Upper lobe of left lung (tissue), 4 donors: ENCODE measurements around the gene TUBB1.

ENCODE experiments used
- EP300 ChIP-seq, 4 donors: sonication (generic); formaldehyde crosslinking; IDR thresholded peaks; one replicate each; pipeline ENCODE4 v1.5.1; 2017; ENCODE audit warnings: antibody characterized with exemption in 4 of 4, control low read depth in 2 of 4
- POLR2A ChIP-seq, 4 donors: fragments of 450-650 bp; IDR thresholded peaks; one replicate each; pipeline ENCODE4 v1.5.1; 2016 to 2017; ENCODE audit warnings: antibody characterized with exemption in 4 of 4, mild to moderate bottlenecking in 2 of 4
- POLR2AphosphoS5 ChIP-seq, 2 donors: sonication (generic); formaldehyde crosslinking; IDR thresholded peaks; one replicate each; pipeline ENCODE4 v1.5.1; 2017; ENCODE audit warnings: antibody characterized with exemption in 2 of 2
- TF ChIP-seq, protein P1 (sequence below), 6 experiments: fragments of 450-650 bp in 4 of 6; fragments of 200-600 bp in 2 of 6; sonication (generic) in 2 of 6; IDR thresholded peaks; one replicate each; pipeline ENCODE4 v1.5.1; 2016 to 2019; ENCODE audit warnings: antibody characterized with exemption in 6 of 6

DNA sequence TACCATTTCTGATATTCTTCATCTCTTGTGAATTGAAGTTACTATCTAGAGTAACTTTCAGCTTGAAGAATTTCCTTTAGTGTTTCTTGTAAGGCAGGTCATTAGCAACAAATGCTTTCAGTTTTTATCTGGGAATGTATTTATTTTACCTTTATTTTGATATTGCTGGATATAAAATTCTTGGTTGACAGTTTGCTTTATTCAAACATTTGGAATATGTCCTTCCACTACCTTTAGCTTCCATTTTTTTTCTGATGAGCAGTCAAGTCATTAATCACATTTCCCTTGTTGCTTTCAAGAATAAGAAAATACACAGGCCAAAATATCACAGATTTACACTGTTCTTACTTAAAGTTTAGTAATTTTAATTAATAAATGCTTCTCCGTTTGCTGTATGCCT is 43.9 kb upstream of the TUBB1 start:
- TF ChIP-seq, protein P1, sequence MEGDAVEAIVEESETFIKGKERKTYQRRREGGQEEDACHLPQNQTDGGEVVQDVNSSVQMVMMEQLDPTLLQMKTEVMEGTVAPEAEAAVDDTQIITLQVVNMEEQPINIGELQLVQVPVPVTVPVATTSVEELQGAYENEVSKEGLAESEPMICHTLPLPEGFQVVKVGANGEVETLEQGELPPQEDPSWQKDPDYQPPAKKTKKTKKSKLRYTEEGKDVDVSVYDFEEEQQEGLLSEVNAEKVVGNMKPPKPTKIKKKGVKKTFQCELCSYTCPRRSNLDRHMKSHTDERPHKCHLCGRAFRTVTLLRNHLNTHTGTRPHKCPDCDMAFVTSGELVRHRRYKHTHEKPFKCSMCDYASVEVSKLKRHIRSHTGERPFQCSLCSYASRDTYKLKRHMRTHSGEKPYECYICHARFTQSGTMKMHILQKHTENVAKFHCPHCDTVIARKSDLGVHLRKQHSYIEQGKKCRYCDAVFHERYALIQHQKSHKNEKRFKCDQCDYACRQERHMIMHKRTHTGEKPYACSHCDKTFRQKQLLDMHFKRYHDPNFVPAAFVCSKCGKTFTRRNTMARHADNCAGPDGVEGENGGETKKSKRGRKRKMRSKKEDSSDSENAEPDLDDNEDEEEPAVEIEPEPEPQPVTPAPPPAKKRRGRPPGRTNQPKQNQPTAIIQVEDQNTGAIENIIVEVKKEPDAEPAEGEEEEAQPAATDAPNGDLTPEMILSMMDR (IDR thresholded peaks at IDR 0.05), result no peak
- TF ChIP-seq POLR2A (IDR thresholded peaks at IDR 0.05) (no peak), POLR2AphosphoS5 (IDR thresholded peaks at IDR 0.05) (no peak), EP300 (IDR thresholded peaks at IDR 0.05) (no peak)
